MM.1S (cell line): Measurements from ENCODE around the gene IL18BP.

ENCODE experiments used
- EZH2 ChIP-seq: fragments of 300-600 bp; sonication (generic); optimal IDR thresholded peaks from 2 replicates; pipeline ENCODE3; 2017; ENCODE audit warnings: low read depth, mild to moderate bottlenecking, antibody characterized with exemption, low read length, mixed read lengths
- EZH2phosphoT487 ChIP-seq: fragments of 300-600 bp; sonication (generic); IDR thresholded peaks from 2 replicates; pipeline ENCODE4 v1.6.1; 2018; ENCODE audit warnings: antibody characterized with exemption, low read length
- TF ChIP-seq, protein P1 (sequence below): fragments of 300-600 bp; sonication (generic); IDR thresholded peaks from 2 replicates; pipeline ENCODE4 v1.5.1; 2016; ENCODE audit warnings: antibody characterized with exemption, low read length, mixed read lengths

DNA sequence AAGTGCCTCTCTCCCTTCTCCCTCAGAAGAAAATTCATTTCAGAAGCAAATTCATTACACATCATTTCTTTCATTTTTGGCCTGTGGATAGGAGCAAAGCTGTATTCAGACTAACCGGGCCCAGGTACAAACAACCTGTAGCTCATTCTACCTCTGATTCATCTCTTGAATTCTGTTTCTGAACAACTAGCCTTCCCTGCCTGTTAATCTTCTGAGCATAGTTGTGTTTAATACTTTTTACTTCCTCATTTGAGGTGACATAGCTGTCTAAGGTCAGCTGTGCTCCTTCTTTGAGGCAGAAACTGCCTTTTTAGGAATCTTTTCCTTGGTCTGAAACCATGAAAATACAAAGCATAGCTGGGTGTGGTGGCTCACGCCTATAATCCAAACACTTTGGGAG, 12.6 kb upstream of the IL18BP start:
- TF ChIP-seq EZH2 (no peak), EZH2phosphoT487 (no peak)
- TF ChIP-seq, protein P1, sequence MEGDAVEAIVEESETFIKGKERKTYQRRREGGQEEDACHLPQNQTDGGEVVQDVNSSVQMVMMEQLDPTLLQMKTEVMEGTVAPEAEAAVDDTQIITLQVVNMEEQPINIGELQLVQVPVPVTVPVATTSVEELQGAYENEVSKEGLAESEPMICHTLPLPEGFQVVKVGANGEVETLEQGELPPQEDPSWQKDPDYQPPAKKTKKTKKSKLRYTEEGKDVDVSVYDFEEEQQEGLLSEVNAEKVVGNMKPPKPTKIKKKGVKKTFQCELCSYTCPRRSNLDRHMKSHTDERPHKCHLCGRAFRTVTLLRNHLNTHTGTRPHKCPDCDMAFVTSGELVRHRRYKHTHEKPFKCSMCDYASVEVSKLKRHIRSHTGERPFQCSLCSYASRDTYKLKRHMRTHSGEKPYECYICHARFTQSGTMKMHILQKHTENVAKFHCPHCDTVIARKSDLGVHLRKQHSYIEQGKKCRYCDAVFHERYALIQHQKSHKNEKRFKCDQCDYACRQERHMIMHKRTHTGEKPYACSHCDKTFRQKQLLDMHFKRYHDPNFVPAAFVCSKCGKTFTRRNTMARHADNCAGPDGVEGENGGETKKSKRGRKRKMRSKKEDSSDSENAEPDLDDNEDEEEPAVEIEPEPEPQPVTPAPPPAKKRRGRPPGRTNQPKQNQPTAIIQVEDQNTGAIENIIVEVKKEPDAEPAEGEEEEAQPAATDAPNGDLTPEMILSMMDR, result no peak
